H1 (cell line): Measurements from ENCODE around the gene C4orf33. TPM values are rescaled to one million over a fixed set of nuclear protein-coding genes. Genes with fewer than 3 reads are reported as not detected.

ENCODE experiments used
- CTCF ChIA-PET: fragments of 300-600 bp; sonication (Branson Sonifier 250); formaldehyde crosslinking; loops from one replicate; lab custom pipeline; 2021; ENCODE audit not compliant: partially characterized antibody; lab: Charles Lee
- POLR2A ChIA-PET: fragments of 300-600 bp; sonication (Branson Sonifier 250); formaldehyde crosslinking; loops from one replicate; lab custom pipeline; 2021; ENCODE audit warnings: inconsistent platforms; ENCODE audit not compliant: partially characterized antibody; lab: Charles Lee
- DNase-seq, 2 experiments: peaks; one replicate each; pipeline versions ENCODE4 v3.0.0 to v3.0.0-alpha.2; 2010 to 2022; ENCODE audit warnings: low spot score in 2 of 2, low read depth in 1 of 2, mixed read lengths in 1 of 2
- FAIRE-seq: peaks from 2 replicates; lab custom pipeline; 2011; peaks lifted over from hg19 to GRCh38; lab: Jason Lieb, UNC
- H2AFZ ChIP-seq: 2 replicates; pipeline ENCODE4 v1.8.1; 2012; ENCODE audit warnings: low read length, inconsistent platforms
- H2AK5ac ChIP-seq: 2 replicates; pipeline ENCODE4 v1.6.1; 2013; ENCODE audit warnings: low read depth, low read length
- H2BK120ac ChIP-seq: replicated peaks from 2 replicates; pipeline ENCODE3; 2013; ENCODE audit warnings: low read depth, low read length, inconsistent platforms
- H2BK12ac ChIP-seq: 2 replicates; pipeline ENCODE4 v1.6.1; 2013; ENCODE audit warnings: low read depth, low read length
- H2BK15ac ChIP-seq: 2 replicates; pipeline ENCODE4 v1.6.1; 2013; ENCODE audit warnings: low read length
- H2BK20ac ChIP-seq: 2 replicates; pipeline ENCODE4 v1.6.1; 2013; ENCODE audit warnings: low read length
- H2BK5ac ChIP-seq: 2 replicates; pipeline ENCODE4 v1.6.1; 2013; ENCODE audit warnings: low read depth, low read length
- H3K14ac ChIP-seq: 2 replicates; pipeline ENCODE4 v1.6.1; 2013; ENCODE audit warnings: inconsistent platforms; ENCODE audit not compliant: insufficient read length
- H3K18ac ChIP-seq: 2 replicates; pipeline ENCODE4 v1.6.1; 2013; ENCODE audit warnings: low read length; ENCODE audit errors: extremely low read depth
- H3K23ac ChIP-seq: 2 replicates; pipeline ENCODE4 v1.6.1; 2013; ENCODE audit warnings: inconsistent platforms; ENCODE audit not compliant: insufficient read length
- H3K23me2 ChIP-seq: 2 replicates; pipeline ENCODE4 v1.6.1; 2013; ENCODE audit warnings: low read depth, low read length
- H3K27ac ChIP-seq: 2 replicates; pipeline ENCODE4 v1.6.1; 2011; ENCODE audit warnings: low read depth, low read length, inconsistent platforms
- H3K27me3 ChIP-seq, 4 experiments: replicated peaks in 1 of 4; 1 replicate in 1 of 4; 2 replicates in 3 of 4; pipeline versions ENCODE4 v1.6.1 to v1.8.1; 2011 to 2013; ENCODE audit warnings: low read length in 3 of 4, mild to moderate bottlenecking in 3 of 4, inconsistent platforms in 2 of 4, mixed read lengths in 2 of 4, moderate library complexity in 1 of 4; ENCODE audit not compliant: control insufficient read depth in 3 of 4, insufficient read depth in 3 of 4; ENCODE audit errors: extremely low read depth in 1 of 4
- H3K36me3 ChIP-seq, 4 experiments: 2 replicates each; pipeline versions ENCODE4 v1.6.1 to v1.8.1; 2011 to 2013; ENCODE audit warnings: mild to moderate bottlenecking in 4 of 4, low read length in 3 of 4, moderate library complexity in 2 of 4, control low read depth in 1 of 4, inconsistent platforms in 1 of 4; ENCODE audit not compliant: insufficient read depth in 4 of 4, control insufficient read depth in 2 of 4
- H3K4ac ChIP-seq: replicated peaks from 2 replicates; pipeline ENCODE3; 2013; ENCODE audit warnings: low read length, low read depth, mixed read lengths, inconsistent platforms; ENCODE audit not compliant: insufficient read length
- H3K4me1 ChIP-seq, 4 experiments: replicated peaks in 1 of 4; 1 replicate in 1 of 4; 2 replicates in 3 of 4; pipeline versions ENCODE4 v1.6.1 to v1.8.1; 2011 to 2013; ENCODE audit warnings: low read length in 3 of 4, inconsistent platforms in 2 of 4, mixed read lengths in 1 of 4; ENCODE audit not compliant: insufficient read depth in 4 of 4, control insufficient read depth in 3 of 4
- H3K4me2 ChIP-seq, 2 experiments: 2 replicates each; pipeline versions ENCODE4 v1.6.1 to v1.8.1; 2011 to 2013; ENCODE audit warnings: low read depth in 2 of 2, low read length in 2 of 2, control low read depth in 1 of 2, inconsistent platforms in 1 of 2, mild to moderate bottlenecking in 1 of 2; ENCODE audit not compliant: insufficient read depth in 1 of 2
- H3K4me3 ChIP-seq, 4 experiments: fragments of 200-600, 300-600 bp in 1 of 4; sonication (generic), shearing (Covaris generic), sonication (Bioruptor Twin) in 1 of 4; 2 replicates each; pipeline versions ENCODE4 v1.5.1 to v1.8.1; 2011 to 2016; ENCODE audit warnings: low read length in 4 of 4, low read depth in 3 of 4, control low read depth in 2 of 4, inconsistent platforms in 2 of 4, mild to moderate bottlenecking in 2 of 4, mixed read lengths in 1 of 4, moderate library complexity in 1 of 4; ENCODE audit not compliant: insufficient read depth in 2 of 4; ENCODE audit errors: extremely low read depth in 1 of 4
- H3K56ac ChIP-seq: replicated peaks from 2 replicates; pipeline ENCODE3; 2013; ENCODE audit warnings: low read depth, mild to moderate bottlenecking, mixed read lengths, low read length, inconsistent platforms; ENCODE audit not compliant: insufficient read length
- H3K79me1 ChIP-seq: 2 replicates; pipeline ENCODE4 v1.6.1; 2013; ENCODE audit warnings: low read depth, low read length, control low read depth
- H3K79me2 ChIP-seq, 2 experiments: 2 replicates each; pipeline versions ENCODE4 v1.6.1 to v1.8.1; 2012 to 2013; ENCODE audit warnings: low read length in 2 of 2, mild to moderate bottlenecking in 2 of 2, inconsistent platforms in 1 of 2; ENCODE audit not compliant: insufficient read depth in 2 of 2, control insufficient read depth in 1 of 2
- H3K9ac ChIP-seq, 4 experiments: replicated peaks in 1 of 4; 1 replicate in 1 of 4; 2 replicates in 3 of 4; pipeline versions ENCODE4 v1.6.1 to v1.8.1; 2011 to 2013; ENCODE audit warnings: low read depth in 3 of 4, low read length in 3 of 4, control low read depth in 2 of 4, mild to moderate bottlenecking in 2 of 4, moderate library complexity in 2 of 4, inconsistent platforms in 1 of 4; ENCODE audit errors: extremely low read depth in 1 of 4
- H3K9me3 ChIP-seq, 2 experiments: 2 replicates each; pipeline versions ENCODE4 v1.6.1 to v1.8.1; 2012 to 2013; ENCODE audit warnings: mild to moderate bottlenecking in 2 of 2, moderate library complexity in 2 of 2, control low read depth in 1 of 2, inconsistent platforms in 1 of 2, low read depth in 1 of 2, low read length in 1 of 2, mixed read lengths in 1 of 2; ENCODE audit not compliant: insufficient read depth in 2 of 2
- H4K20me1 ChIP-seq, 2 experiments: replicated peaks in 1 of 2; 2 replicates each; pipeline versions ENCODE3 to v1.8.1; 2011 to 2013; ENCODE audit warnings: inconsistent platforms in 2 of 2, low read length in 2 of 2, mild to moderate bottlenecking in 1 of 2; ENCODE audit not compliant: insufficient read depth in 2 of 2, control insufficient read depth in 1 of 2
- H4K5ac ChIP-seq: 2 replicates; pipeline ENCODE4 v1.6.1; 2013; ENCODE audit warnings: low read length, low read depth, mixed read lengths, inconsistent platforms; ENCODE audit not compliant: insufficient read length
- H4K8ac ChIP-seq: 2 replicates; pipeline ENCODE4 v1.8.0; 2013; ENCODE audit warnings: mild to moderate bottlenecking, moderate library complexity, low read length, inconsistent platforms; ENCODE audit not compliant: insufficient read depth; ENCODE audit errors: extremely low read depth
- H4K91ac ChIP-seq: replicated peaks from 2 replicates; pipeline ENCODE3; 2013; ENCODE audit warnings: low read length, mixed read lengths, inconsistent platforms; ENCODE audit not compliant: insufficient read length
- MAFK ChIP-seq: IDR thresholded peaks from 2 replicates; pipeline ENCODE4 v1.6.1; 2012; ENCODE audit warnings: low read depth, mild to moderate bottlenecking, improper control_type of control experiment, low read length
- NANOG ChIP-seq: IDR thresholded peaks from 2 replicates; pipeline ENCODE4 v1.6.1; 2011; ENCODE audit warnings: low read length, low read depth, mild to moderate bottlenecking, inconsistent platforms; ENCODE audit not compliant: insufficient read depth, poor library complexity, severe bottlenecking
- SP4 ChIP-seq: IDR thresholded peaks from 2 replicates; pipeline ENCODE4 v1.6.1; 2012; ENCODE audit warnings: low read length, inconsistent platforms
- WGBS, 2 experiments: shearing (Covaris generic) in 1 of 2; methylation state at CpG; one replicate each; pipeline versions ENCODE4 v1.1.6 to v1.1.7; 2013 to 2015; ENCODE audit warnings: low lambda C conversion rate in 2 of 2, mixed read lengths in 2 of 2, inconsistent platforms in 1 of 2, low coverage in 1 of 2, missing lambda C conversion rate in 1 of 2; ENCODE audit not compliant: insufficient replicate concordance in 2 of 2, insufficient coverage in 1 of 2, insufficient read length in 1 of 2; ENCODE audit errors: extremely low coverage in 1 of 2, missing lambda C conversion rate in 1 of 2; 5-methylcytosine and 5-hydroxymethylcytosine counted together
- polyA plus RNA-seq, 7 experiments: library from polyadenylated mRNA; depleted of rRNA in 3 of 7; stranded (reverse) in 5 of 7; unstranded in 2 of 7; fragments of >200 nt in 5 of 7; fragments of 200-250 nt in 2 of 7; gene quantifications; 1 replicate in 5 of 7; 2 replicates in 1 of 7; 4 replicates in 1 of 7; pipeline versions ENCODE4 v1.2.1 to v1.2.3, GENCODE V29; 2011 to 2013; ENCODE audit warnings: missing spikeins in 2 of 7, mixed read lengths in 2 of 7
- total RNA-seq: library from RNA; stranded (reverse); fragmentation: NEBNext Ultra II Directional; extraction: Animal tissue kit (Norgen Biotek cat#: 25700); gene quantifications from 2 replicates; pipeline ENCODE4 v1.2.1, GENCODE V29; 2021

Gene C4orf33
- total and polyA plus RNA-seq, 2 of the 8 experiments (the other 6 are each of a cell fraction or from before 2014, with no cell fraction given), result 3.4 to 6.0 TPM

DNA sequence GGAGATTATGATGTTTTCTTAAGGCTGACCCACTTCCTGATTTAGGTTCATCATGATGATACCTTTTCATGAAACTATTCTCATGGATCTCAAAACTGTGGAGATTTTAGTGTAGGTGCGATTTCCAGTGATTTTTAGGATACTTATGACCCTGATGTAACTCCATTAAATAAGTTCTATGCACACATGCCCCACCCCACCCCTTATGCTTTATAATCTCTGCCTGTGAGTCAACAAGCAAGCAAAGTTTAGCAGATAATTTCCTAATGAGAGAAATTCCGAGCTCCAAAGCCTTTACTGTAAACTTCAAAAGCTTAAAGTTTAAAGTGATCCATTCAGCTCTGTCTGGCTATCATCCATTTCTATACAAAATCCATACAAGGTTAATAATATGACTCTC, 56.4 kb downstream of the C4orf33 start:
- no peak overlapping the region for H3K23ac ChIP-seq
- no peak overlapping the region for H2BK20ac ChIP-seq
- H4K5ac ChIP-seq, result no peak overlapping the region
- no peaks in the 10 kb centered on the region for H3K27me3 ChIP-seq
- FAIRE-seq (no peak), DNase-seq (no peak)
- no peak overlapping the region for H3K4me3 ChIP-seq
- no peaks in the 10 kb centered on the region for H3K36me3 ChIP-seq
- no peak overlapping the region for H3K56ac ChIP-seq
- H3K14ac ChIP-seq, result no peak overlapping the region
- no peak overlapping the region for H3K9ac ChIP-seq
- H2BK5ac ChIP-seq, result no peak overlapping the region
- no peak overlapping the region for H3K4ac ChIP-seq
- H2BK15ac ChIP-seq, result no peak overlapping the region
- CTCF ChIA-PET, result interaction anchor here (0.8 to 1.5 kb wide), 4 partner anchors 9 to 17 kb away, joined by 3 to 4 read pairs (median 3); no protein-coding TSS in a partner anchor
- H3K79me1 ChIP-seq, result no peaks in the 10 kb centered on the region
- H4K91ac ChIP-seq, result no peak overlapping the region
- no peaks in the 10 kb centered on the region for H3K23me2 ChIP-seq
- 70% methylated on average over 2 of the region's 2 CpGs; no CpG with 5 or more reads in 1 of the 2 experiments for WGBS, 2 experiments
- H3K18ac ChIP-seq, result no peak overlapping the region
- no peaks in the 10 kb centered on the region for H3K79me2 ChIP-seq
- H3K4me1 ChIP-seq, result no peaks in the 10 kb centered on the region
- peaks cover 0 to under 1% of the 10 kb centered on the region in 2 experiments; a peak in 1 of 4 replicates for H3K9me3 ChIP-seq
- H3K4me2 ChIP-seq, result no peak overlapping the region
- H2BK12ac ChIP-seq, result no peak overlapping the region
- TF ChIP-seq NANOG, result no peak
- no peak for TF ChIP-seq MAFK
- no peak for TF ChIP-seq SP4
- H4K8ac ChIP-seq, result no peak overlapping the region
- H4K20me1 ChIP-seq, result no peaks in the 10 kb centered on the region
- POLR2A ChIA-PET, result no interaction called here
- no peak overlapping the region for H2AK5ac ChIP-seq
- H3K27ac ChIP-seq, result no peak overlapping the region
- no peak overlapping the region for H2AFZ ChIP-seq
- H2BK120ac ChIP-seq, result no peak overlapping the region
